MG63 (cell line): ENCODE data around the gene GLRX5. TPM values are rescaled to one million over a fixed set of nuclear protein-coding genes. Genes with fewer than 3 reads are reported as not detected.
"Not testable (repeated sequence)": the region's sequence is repeated elsewhere in the genome, so short reads cannot be mapped to it uniquely, and the experiment has no call there.

Experiments used
- DNase-seq: peaks from one replicate; pipeline ENCODE4 v3.0.0-alpha.2; 2020
- H3K27me3 ChIP-seq: fragments of 250-450 bp; sonication (Bioruptor Pico); 2 replicates; pipeline ENCODE4 v1.5.1; 2020; ENCODE audit warnings: mild to moderate bottlenecking, moderate library complexity
- H3K36me3 ChIP-seq: fragments of 250-450 bp; sonication (Bioruptor Pico); 2 replicates; pipeline ENCODE4 v1.5.1; 2020; ENCODE audit warnings: mild to moderate bottlenecking, moderate library complexity
- H3K4me3 ChIP-seq: fragments of 250-450 bp; sonication (Bioruptor Pico); 2 replicates; pipeline ENCODE4 v1.5.1; 2020; ENCODE audit warnings: mild to moderate bottlenecking, moderate library complexity
- H3K9me3 ChIP-seq: fragments of 250-450 bp; sonication (Bioruptor Pico); 2 replicates; pipeline ENCODE4 v1.5.1; 2020; ENCODE audit warnings: mild to moderate bottlenecking, moderate library complexity
- total RNA-seq: library from RNA; depleted of rRNA; stranded (reverse); fragments of >200 nt; shearing (Covaris generic); gene quantifications from 2 replicates; pipeline ENCODE4 v1.2.3, GENCODE V29; 2014; ENCODE audit warnings: low replicate concordance

GLRX5 gene
- total RNA-seq, 1 experiment from 2014 or later = 31.5 TPM

DNA sequence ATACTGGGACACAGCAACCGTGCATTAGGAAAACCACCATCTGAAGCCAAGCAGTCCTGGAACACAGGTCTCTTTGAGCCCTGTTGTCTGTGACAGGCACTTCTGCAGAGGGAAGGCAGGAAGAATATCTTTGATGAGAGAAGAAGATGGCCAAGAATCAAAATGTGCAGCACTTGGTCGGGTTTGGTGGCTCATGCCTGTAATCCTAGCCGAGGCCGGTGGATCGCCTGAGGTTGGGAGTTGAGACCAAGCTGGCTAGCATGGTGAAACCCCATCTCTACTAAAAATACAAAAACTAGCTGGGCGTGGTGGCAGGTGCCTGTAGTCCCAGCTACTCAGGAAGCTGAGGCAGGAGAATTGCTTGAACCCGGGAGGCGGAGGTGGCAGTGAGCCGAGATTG is 24.5 kb upstream of the GLRX5 start:
- not testable (repeated sequence) for DNase-seq, H3K4me3 ChIP-seq, H3K9me3 ChIP-seq, H3K36me3 ChIP-seq, H3K27me3 ChIP-seq

DNA sequence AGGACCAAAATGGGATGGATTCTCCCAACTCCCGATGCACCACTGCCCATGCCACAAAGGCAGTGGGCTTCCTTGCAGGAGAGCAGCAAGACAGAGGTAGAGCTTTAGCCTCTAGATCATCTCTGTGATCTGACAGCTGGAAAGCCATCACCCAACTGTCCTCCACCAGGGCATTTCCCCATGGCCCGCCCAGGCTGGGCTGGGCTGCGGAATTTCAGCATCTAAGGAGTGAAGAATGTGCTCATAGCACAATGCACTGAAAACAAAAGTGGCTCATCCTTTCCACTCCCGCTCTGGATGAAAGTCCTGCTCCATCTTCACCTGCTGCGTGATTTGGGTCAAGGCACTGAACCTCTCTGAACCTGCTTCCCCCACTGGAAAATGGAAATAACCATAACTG is 24.0 kb upstream of the GLRX5 start:
- no peaks in the 10 kb centered on the region for H3K9me3 ChIP-seq
- H3K4me3 ChIP-seq = no peak overlapping the region
- no peak for DNase-seq
- no peaks in the 10 kb centered on the region for H3K27me3 ChIP-seq
- H3K36me3 ChIP-seq = no peaks in the 10 kb centered on the region

DNA sequence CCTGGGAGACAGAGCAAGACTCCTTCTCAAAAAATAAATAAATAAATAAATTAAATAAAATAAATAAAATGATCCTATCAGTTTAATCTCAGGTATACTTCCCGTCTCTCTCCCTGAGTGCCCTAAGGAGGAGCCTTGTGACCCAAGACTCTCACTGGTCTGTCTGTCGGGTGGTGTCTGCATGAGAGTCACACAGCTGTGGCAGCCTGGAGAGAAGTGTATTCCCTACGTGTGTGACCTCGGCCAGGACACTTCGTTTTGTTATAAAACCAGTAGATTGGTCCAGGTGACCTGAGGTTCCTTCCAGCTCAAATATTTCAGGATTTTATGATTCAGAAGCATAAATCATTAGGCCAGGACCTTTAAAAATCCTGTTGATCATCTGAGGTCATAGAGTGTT is 23.2 kb upstream of the GLRX5 start:
- Histone ChIP-seq H3K4me3 (no peak overlapping the region), H3K9me3 (no peaks in the 10 kb centered on the region), H3K36me3 (no peaks in the 10 kb centered on the region), H3K27me3 (no peaks in the 10 kb centered on the region)
- DNase-seq = no peak

DNA sequence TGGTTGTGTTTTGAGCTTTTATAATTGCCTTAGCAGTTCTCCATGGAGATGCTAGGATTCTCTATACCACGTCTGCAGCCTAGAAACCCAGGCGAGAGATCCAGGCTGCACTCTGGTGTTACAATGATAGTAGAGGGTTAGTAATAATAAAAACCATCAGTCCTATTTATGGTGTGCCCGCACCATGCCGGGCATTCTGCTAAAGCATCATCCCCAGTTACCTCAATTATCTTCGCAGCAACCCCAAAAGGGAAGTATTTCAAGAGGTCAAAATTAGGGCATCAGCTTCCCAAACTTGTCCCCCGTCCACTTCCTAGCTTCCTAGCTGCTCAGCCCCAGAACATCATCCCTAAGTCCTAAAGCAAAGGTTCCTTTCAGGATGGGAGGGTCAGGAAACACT is 21.6 kb upstream of the GLRX5 start:
- Histone ChIP-seq H3K36me3 (no peaks in the 10 kb centered on the region), H3K27me3 (no peaks in the 10 kb centered on the region), H3K4me3 (no peak overlapping the region), H3K9me3 (no peaks in the 10 kb centered on the region)
- no peak for DNase-seq

DNA sequence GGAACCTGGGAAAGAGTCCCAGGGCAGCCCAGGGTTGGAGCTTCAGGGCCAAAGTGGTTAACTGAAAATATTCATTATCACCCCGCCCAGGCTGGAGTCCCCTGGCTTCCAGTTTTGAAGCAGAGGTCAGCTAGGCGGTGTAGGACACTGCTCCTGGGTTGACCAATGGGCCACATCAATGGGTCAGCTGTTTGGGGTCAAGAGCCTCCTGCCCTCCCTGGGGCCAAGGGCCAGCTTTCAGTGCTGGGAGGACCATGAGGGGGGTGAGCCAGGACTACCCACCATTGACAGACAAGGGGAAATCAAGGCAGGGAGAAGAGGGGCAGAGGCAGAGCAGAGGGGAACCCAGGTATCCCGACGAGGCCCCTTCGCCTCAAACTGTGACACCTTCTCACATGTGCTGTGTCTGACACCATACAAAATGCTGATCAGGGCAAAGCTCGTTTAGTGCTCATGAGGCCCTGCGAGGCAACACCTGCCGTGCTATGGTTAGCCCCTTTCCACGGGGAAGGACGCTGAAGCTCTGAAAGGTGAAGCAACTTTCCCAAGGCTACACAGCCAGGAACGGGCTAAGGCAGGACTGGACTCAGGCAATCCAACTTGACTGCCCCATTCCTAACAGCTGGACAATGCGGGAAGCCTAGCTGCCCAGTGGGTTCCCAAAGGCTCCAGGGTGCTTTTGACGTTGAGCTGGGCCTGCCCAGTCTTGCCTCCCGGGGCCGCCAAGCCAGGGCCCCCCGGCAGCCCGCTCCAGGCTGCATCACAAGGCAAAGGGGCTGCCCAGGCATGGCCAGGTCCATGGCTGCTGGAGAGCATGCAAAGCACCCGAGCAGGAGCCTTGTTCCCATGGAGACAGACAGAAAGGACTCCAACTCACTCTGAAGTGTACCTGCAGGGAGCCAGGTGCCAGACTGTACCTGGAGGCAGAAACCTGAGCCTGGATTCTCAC is 20.4 kb upstream of the GLRX5 start:
- Histone ChIP-seq H3K9me3 (no peaks in the 10 kb centered on the region), H3K36me3 (no peaks in the 10 kb centered on the region), H3K27me3 (no peaks in the 10 kb centered on the region), H3K4me3 (no peak overlapping the region)
- DNase-seq = no peak

DNA sequence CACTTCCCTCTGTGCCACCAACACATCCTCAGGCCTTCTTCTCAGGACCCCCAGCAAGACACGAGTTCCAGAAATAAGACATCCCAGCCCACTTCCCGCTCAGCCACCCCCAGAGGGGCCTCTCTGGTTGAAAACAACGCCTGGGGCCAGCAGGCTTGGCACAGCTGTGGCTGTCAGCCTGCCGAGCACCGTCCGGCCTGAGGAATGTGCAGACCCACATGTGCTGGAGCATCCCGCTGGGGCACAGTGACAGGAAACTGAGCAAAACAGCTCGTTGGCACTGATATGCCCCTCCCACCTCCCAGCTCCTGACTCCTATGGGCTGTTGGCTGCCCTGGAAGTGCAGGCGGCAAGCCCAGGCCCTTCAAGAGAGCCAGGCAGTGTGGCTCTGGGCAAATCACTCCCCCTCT is 19.8 kb upstream of the GLRX5 start:
- Histone ChIP-seq H3K9me3 (no peaks in the 10 kb centered on the region), H3K36me3 (no peaks in the 10 kb centered on the region), H3K27me3 (no peaks in the 10 kb centered on the region), H3K4me3 (no peak overlapping the region)
- DNase-seq = peak; percentile 74

DNA sequence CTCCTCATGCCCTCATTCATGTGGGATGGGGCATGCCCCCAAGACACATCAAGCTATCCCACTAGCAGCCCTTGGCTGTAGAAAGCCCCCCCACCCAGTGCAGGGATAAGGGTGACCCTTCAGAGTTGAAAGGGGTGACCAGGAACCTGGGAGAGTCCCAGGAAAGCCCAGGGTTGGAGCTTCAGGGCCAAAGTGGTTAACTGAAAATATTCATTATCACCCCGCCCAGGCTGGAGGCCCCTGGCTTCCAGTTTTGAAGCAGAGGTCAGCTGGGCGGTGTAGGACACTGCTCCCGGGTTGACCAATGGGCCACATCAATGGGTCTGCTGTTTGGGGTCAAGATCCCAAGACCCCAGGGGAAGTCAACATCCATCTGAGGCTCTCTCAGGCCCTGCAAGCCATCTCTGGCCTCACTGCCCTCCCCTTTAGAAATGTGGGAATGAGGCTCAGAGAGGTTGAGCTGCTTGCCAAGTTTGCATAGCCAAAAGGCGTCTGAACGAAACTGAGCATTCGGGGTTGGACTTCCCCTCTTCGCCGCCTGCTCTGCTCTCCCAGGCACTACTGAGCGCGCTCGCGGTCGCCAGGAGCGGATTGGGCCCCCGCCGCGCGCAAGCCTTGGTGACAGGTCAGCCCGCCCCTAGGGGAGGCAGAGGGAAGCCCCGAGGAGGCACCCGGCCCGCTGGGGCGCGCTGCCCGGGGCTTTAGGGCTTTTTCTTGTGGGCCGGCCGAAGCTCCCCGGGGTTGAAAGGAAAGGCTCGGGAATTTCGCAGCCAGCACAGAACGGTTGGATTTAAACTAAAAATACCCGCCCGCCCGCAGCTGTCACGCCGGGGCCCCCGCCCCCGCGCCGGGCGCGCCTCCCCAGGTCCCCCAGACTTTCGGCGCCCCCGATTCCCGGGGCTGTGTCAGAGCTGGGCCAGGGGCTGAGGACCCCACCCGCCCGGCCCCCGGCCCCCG is 19.0 kb upstream of the GLRX5 start:
- Histone ChIP-seq H3K9me3 (no peaks in the 10 kb centered on the region), H3K36me3 (no peaks in the 10 kb centered on the region), H3K27me3 (no peaks in the 10 kb centered on the region), H3K4me3 (peak overlapping the region; percentile 47)
- peak; percentile 48 for DNase-seq

DNA sequence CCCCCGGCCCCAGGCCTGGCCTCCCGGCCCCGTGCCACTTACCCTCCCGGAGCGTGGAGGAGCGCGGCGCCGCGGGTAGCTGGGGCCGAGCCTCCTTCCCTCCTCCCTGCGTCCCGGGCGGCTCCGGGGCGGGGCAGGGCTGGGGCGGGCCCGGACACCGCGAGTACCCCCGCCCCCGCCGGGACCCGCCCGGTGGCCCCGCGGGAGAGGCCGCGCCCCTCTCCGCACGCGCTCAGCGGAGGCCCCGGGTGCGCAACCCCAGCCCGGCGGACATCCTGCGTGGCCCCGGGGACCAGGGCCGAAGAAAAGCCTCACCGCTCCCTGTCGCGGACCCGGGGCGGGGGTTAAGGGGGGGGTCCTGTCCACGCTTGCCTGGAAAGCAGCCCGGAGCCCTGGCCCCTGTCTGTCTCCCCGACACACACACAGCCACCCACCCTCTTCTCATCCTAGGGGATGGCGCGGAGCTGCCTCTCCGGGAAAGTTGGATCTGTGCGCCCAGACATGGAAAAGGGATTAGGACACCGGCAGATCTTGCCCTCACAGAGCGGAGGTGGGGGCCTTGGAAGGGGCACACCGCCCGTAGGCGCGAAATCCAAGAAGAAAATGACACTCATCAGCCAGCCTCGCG is 18.2 kb upstream of the GLRX5 start, which contains the start of gene SYNE3:
TSS of gene SYNE3 (minus strand) at position 97 of the 628 bp plus-strand sequence. CDS start 40,829 bp downstream, outside the sequence.
- no peaks in the 10 kb centered on the region for H3K9me3 ChIP-seq
- peak; percentile 61 for DNase-seq
- no peaks in the 10 kb centered on the region for H3K36me3 ChIP-seq
- peak within 1 kb of the TSS; percentile 47 for H3K4me3 ChIP-seq
- H3K27me3 ChIP-seq = no peaks in the 10 kb centered on the region

DNA sequence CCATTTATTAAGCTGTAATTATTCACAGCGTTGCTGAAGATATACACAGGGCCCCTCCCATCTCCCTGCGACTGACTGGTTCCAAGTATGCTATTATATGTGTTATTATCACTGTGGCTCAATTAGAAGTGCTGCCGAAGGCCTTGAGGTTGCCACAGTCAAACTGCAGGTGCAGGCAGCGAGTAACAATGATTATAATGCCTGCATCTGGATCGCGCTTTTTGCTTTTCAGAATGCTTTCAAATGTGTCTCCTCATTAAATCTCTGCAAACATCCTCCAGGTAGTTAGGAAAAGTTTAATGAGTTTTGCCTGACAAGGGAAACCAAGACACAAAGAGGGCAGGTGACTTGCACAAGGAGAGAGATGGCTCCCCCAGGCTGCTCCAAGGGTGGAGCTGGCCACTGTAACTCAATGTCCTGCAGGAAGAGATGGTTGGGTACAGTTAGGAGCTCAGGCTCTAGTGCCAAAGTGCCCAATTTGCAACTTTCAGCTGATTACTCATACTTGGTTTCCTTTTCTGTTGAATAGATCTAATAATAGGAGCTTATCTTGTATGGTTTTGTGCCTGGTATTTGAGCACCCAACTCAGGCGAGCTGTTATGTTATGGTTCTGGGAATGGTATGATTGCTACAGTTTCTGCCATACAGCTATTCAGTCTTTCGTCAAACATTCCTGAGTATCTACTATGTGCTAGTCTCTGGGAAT is 16.7 kb upstream of the GLRX5 start:
- DNase-seq = no peak
- Histone ChIP-seq H3K36me3 (no peaks in the 10 kb centered on the region), H3K9me3 (no peaks in the 10 kb centered on the region), H3K4me3 (no peak overlapping the region), H3K27me3 (no peaks in the 10 kb centered on the region)

DNA sequence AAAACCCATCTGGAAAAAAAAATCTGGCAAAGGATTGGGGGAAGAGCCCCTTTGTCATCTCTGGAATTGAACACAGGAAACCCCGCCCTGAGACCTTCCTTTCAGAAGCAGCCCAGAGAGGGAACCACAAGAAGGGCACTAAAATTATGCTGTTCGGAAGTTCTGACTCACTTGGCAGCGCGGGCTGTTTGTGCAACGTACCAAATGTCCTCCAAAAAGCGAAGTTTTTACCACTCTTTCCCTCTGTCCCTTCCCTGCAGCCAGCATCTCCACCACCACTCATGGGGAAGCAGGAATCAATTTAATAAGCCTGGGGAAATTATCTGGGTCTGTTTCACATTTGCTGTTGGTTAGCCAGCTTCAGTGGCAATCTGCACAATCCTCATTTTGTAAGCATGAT is 15.2 kb upstream of the GLRX5 start:
- Histone ChIP-seq H3K36me3 (no peaks in the 10 kb centered on the region), H3K4me3 (no peak overlapping the region), H3K9me3 (no peaks in the 10 kb centered on the region), H3K27me3 (no peaks in the 10 kb centered on the region)
- peak; percentile 79 for DNase-seq

DNA sequence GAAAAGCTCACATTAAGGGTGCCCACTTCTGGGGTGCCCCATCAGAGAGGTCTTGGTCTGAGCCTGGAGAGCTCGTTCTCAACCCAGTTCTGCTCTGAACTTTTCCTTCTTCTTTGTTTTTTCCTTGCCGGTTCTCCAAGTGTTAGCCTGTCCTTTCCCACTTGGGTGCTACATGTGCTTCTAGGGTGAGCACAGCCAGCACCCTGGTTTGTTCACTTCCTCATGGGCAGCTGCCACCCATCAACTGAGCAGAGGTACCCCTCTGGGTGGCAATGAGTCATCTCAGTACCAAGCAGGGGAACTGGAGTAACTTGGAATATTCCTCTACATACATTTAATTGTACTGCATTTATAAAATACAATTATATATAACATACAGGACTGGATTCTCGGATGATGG is 14.5 kb upstream of the GLRX5 start:
- no peak overlapping the region for H3K4me3 ChIP-seq
- no peaks in the 10 kb centered on the region for H3K36me3 ChIP-seq
- H3K27me3 ChIP-seq = no peaks in the 10 kb centered on the region
- H3K9me3 ChIP-seq = no peaks in the 10 kb centered on the region
- DNase-seq = no peak

DNA sequence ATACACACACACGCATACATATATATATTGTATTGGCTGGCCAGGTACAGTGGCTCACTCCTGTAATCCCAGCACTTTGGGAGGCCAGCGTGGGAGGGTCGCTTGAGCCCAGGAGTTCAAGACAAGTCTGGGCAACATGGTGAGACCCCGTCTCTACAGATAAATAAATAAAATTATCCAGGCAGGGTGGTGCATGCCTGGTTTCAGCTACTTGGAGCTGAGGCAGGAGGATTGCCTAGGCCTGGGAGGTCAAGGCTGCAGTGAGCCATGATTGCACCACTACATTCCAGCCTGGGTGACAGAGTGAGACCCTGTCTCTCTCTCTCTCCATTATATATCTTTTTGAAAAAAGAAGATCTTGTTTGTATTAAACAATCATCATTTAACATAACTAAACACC is 13.8 kb upstream of the GLRX5 start:
- Histone ChIP-seq H3K27me3 (no peaks in the 10 kb centered on the region), H3K9me3 (no peaks in the 10 kb centered on the region), H3K4me3 (no peak overlapping the region), H3K36me3 (no peaks in the 10 kb centered on the region)
- DNase-seq = no peak

DNA sequence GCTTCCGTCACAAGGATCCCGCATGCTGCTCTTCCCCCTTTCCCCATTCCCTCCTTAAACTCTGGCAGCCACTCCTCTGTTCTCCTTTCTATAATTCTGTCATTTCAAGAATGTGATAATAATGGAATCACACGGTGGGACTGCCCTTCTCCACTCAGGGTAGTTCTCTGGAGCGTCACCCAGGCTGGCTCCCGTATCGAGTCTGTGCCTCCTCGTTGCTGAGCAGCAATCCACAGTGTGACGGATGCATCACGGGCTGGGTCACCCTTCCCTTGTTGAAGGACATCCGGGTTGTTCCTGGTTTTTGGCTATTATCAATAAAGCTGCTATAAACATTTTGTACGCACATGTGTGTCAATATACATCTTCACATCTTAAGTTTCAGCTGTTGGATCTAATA is 12.7 kb upstream of the GLRX5 start:
- Histone ChIP-seq H3K27me3 (no peaks in the 10 kb centered on the region), H3K4me3 (no peak overlapping the region), H3K9me3 (no peaks in the 10 kb centered on the region), H3K36me3 (no peaks in the 10 kb centered on the region)
- DNase-seq = no peak

DNA sequence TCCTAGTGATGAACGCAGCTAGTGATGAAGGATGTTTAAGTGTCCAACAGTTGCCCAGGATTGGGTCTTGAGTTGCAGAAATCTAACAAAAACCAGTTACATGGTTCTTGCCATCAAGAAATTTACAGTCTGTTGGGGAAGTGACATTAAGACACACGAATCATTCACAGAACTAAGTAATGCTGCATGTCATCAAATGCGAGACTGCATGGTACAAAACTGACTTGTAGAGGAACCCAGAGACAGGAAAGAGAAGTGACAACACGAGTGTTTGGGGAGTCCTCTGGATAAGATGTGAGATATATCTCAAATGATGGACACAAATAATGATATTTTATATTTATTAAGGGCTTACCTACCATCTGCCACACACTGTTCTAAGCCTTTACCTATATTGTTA is 12.3 kb upstream of the GLRX5 start:
- no peaks in the 10 kb centered on the region for H3K27me3 ChIP-seq
- H3K9me3 ChIP-seq = no peaks in the 10 kb centered on the region
- DNase-seq = no peak
- H3K4me3 ChIP-seq = no peak overlapping the region
- no peaks in the 10 kb centered on the region for H3K36me3 ChIP-seq

DNA sequence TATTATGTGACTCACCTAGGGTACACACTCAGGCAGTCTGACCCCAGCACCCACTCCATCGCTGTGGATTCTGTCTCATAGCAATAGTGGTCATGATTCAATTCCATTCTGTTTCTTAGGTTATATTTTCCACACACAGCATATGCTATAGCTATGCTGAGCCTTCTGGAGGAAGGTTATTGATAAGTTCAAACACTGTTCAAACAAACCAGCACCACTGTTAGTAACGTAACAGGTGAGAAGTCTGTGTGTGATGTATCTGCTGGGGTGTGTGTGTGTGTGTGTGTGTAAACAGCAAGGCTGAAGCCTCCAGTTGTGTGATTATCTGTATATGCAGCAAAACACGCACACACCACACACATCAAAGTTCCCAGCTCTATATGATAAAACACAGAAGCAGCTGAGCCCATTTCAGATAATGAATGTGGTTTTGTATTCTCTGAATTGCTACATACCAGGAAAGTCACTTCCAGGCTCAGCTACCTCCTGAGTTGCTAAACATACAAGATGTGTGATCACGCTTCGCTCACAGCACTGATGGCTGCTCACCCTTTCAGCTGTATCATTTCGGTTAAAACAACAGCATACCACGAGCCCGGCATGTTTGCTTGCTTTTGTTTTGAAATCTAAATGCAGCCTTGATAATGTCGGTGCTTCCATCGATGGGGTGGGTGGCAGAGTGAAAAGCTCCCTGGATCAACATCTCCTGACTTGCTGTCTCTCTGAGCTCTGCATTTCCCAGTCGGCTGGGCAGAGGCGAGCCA is 11.6 kb upstream of the GLRX5 start:
- no peaks in the 10 kb centered on the region for H3K9me3 ChIP-seq
- no peak for DNase-seq
- H3K36me3 ChIP-seq = no peaks in the 10 kb centered on the region
- H3K27me3 ChIP-seq = no peaks in the 10 kb centered on the region
- H3K4me3 ChIP-seq = no peak overlapping the region
